ENCODE measurements around the gene DUOXA1.
A peak's percentile ranks its signal among the peaks of the same experiment; 100 is the strongest.

Gene DUOXA1

DNA sequence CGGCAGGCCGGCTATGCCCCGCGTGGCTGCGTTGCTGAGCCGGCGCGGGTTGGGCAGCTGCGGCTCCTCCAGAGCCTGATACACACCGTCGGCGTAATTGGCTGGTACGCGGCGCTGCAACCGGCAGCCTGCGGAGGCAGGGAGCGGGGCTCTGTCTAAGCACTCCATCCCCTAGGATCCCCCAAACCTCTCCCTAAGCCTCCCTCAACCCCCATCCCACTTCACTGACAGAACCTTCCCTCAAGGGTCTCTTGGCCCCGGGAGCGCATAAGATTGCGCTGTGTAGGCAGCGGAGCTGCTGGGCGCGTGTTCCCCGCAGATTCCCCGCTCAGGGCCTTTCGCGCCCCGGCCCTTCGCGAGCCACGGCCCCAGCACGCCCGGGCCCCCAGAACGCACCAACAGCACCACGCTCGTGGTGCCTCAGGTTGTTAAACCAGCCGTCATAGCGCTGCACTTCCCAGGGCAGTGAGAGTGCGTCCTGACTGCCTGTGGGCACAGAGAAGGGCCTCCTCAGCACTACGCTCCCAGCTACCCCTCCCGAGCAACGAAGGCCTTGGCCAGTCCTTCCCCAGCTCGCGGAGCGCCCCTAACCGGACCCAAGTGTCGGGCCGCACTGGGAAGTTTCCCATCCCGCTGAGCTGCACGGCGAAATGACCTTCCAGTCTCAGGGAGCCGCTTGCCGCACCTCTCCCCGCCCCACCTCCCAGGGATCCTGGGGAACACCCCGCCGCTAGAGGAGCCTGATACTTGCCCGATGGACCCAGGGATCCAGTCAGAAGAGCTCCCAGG, 16.9 kb downstream of the DUOXA1 start:
- DNase-seq (ENCODE audit: low spot score), result no peak

DNA sequence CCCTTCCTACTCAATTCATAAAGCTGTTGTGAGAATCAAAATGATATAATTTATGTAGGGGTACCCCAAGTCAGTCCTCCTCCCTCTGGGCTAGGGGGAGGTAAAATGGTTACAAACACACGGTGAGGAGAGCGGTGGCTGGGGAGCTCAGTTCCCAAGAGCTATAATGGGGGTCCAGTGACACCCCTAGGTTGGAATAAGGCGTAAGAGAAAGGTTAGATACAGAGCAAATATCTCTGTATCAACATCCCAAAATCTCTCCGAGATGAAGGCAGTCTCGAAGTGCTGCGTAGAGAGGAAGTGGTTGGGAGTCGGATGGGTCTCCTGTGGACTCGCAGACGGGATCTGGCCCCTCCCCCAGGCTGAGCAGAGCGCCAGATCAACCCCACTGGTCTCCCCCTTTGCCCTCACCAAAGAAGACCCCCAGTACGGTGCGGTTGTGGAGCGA, 17.5 kb downstream of the DUOXA1 start:
- DNase-seq (ENCODE audit: low spot score), result no peak

DNA sequence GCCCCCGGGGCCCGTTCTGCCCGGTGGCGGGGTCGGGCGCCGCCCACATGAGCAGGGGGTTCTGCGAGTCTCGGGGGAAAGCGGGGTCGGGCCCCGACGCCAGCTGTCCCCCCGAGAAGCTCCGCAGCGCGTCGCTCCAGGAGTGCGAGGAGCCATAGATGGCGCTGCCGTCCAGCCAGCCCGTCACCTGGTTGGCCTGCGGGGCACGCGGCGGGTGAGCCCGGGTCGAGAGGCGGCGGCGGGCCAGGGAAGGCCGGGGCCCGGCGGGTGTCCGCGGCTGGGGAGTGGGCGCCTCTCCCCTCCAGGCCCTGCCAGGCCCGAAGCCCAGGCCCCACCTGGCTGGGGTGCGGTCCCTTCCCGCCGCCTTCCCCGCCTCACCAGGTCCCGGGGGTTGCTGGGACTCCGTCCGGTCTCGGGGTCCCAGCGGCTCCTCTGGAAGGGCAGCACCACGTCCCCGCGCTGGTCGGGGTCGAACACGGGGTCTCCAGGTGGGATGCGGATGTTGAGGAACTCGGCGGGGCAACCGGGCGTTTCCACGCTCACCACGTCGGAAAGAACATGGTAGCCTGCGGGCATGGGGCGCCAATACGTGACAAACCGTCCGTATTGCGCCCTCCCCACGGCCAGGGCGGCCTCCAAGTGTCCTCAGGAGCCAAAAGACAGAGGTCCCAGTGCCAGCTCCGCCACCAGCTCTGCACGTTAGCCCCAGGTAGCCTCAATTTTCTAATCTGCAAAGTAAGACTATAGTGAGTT, 18.1 kb downstream of the DUOXA1 start:
- DNase-seq (ENCODE audit: low spot score), result no peak

DNA sequence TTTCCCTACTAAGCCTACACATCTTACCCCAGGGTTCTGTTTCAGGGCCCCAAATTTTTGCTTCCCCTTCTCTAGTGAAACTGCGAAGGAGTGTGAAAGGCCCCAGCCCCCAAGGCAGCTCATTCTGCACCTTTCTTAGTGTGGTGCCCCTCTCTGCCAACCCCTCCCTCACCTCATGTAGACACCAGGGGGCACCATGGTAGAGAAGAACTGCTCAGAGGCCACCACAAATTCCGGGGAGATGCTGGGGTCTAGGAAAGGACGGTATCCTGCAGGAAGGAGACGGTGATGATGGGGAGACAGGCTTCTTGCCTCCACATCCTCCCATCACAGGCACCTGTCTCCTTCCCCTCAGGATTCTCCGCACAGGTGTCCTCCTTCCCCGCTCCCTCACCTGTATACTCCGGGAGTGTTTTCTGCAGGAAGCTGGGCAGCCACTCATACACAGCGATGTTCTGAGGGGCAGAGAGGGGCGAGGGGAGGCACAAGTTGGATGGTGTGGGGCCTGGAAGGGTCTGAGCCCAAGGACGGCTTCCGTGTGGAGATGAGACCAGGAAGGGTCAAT, 19.3 kb downstream of the DUOXA1 start:
- no peak for DNase-seq (ENCODE audit: low spot score)

DNA sequence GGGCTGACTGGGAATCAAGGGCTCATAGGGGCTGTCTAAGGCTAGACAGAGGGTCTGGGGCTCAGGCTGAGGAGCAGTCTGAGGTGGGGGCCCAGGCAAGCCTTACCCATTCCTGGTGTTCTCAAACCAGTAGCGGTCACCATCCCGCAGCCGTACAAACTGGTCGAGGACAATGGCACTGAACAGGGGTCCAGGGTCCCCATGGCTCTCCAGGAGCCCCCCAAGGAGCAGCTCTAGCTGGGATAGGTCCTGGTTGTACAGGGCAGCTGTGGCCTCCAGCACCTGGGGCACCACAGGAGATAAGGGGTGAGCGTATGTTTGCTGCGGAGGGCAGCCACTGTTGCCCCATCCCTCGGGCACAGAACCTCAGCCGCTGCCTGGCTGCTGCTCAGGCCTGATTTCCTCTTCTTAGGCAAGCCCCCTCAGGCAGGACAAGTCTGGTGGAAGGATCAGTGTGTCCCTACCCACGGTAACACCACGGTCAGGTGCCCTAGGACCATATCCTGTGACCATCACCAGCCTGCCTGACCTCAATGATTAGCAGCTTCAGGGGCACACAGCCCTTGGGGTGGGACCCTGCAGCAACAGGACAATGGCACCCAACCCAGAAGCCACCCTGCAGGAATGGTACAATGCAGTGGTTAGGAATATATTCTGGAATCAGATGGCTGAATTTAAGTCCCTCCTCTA, 21.6 kb downstream of the DUOXA1 start:
- no peak for DNase-seq (ENCODE audit: low spot score)

DNA sequence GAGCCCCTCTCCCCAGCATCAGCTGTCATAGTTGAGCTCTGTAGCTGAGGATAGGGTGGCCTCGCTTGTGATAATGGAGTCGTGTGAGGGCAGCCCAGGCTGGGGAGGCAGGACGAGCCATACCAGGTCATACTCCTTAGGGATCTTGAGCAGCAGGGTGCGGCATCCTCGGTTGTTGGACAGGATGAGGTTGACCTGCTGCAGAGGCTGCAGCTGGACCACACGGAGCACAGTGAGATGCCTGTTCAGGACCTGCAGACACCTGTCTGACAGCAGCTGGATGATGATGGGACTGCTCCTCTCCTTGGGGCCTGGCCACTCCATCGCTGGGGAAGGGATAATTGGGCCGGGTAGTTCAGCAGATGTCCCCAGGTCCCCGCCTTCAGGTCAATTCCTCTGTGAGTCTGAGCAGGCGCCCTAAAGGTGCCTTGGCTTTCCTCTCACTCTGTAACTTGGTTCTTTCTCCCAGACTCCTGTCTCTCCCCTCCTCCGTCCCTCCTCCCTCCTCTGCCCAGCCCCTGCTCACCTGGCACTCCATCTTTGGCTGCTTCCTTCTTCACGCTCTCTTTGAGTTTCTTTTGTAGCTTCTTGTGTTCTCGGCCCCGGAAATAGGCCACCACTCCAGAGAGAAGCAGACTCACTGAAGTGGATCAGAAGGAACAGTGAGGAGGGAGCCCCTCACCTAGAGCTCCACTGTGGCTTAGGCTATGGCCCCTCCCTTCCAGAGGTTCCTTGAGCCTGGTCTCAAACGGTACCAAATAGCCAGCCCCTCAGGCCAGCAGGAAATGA, 23.5 kb downstream of the DUOXA1 start:
- DNase-seq (ENCODE audit: low spot score), result peak; percentile 49

DNA sequence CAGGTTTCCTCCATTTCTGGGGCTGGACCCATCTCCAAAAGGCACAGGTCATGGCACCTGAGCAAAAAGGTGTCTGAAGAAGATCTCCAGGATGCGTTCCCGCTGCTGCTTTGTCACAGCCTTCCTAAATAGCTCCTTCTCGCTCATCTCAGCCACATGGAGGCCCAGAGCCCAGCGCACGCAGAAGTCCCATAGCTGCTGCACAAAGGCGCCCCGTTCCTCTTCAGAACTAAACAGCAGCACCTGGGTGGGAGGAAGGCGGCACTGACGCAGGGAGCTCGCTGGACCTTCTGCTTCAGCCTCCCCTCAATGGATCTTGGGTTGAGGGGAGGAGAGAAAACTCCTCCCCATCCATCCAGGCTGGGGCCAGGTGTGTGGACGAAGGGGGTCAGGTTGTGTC, 24.1 kb downstream of the DUOXA1 start:
- peak; percentile 17 for DNase-seq (ENCODE audit: low spot score)

DNA sequence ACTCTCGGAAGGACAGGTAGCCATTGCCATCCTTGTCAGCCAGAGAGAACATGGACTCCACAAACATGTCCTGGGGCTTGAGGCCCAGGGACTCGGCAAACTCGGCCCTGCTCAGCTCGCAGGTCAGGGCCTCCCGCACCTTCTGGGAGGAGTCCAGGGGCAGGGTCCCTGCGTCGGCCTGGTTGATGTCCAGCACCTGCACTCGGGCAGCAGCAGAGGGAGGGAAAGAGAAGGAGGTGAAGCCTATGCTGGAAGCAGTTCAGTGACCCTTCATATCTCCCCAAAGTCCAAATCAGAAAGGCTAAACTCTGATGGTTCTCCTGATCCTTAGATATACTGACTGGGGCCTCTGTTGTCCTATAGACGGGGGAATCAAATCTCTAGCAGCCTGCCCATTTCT, 25.5 kb downstream of the DUOXA1 start:
- peak; percentile 14 for DNase-seq (ENCODE audit: low spot score)

DNA sequence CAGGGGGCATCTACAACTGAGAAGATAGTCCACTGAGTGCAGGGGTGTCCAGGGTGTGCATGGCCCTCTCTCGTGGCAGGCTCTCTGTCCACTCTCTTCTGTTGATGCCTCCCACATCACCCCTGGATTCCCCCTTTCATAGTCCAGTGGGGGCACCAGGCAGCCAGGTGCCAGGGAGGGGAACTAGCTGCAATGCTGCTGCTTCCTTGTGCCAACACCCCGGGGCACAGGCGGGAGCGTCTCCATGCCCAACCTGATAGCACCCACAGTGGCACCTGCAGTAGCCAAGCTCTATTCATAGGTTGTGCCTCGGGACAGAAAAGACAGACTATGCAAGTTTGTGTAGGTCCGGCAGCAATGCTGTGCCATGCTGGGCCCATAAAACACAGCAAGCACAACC, 27.5 kb downstream of the DUOXA1 start:
- DNase-seq (ENCODE audit: low spot score), result peak; percentile 45

DNA sequence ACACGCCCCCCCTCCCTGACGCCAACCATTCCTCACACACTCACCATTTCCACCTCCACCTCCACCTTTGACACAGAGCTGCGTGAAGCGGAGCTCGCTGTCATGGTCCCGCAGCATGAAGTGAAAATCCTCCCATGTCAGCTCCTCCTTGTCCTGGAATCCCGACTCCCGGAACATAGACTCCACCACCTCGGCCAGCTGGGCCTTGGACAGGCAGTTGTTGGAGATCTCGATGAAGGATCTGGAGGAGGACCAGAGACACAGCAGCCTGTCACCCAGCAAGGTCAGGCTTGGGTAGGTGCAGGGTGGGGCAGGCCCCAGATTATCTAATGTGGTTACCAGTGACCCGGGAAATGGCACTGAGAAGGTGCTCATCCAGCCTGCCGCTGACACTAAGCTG, 27.9 kb downstream of the DUOXA1 start:
- DNase-seq (ENCODE audit: low spot score), result peak; percentile 30

DNA sequence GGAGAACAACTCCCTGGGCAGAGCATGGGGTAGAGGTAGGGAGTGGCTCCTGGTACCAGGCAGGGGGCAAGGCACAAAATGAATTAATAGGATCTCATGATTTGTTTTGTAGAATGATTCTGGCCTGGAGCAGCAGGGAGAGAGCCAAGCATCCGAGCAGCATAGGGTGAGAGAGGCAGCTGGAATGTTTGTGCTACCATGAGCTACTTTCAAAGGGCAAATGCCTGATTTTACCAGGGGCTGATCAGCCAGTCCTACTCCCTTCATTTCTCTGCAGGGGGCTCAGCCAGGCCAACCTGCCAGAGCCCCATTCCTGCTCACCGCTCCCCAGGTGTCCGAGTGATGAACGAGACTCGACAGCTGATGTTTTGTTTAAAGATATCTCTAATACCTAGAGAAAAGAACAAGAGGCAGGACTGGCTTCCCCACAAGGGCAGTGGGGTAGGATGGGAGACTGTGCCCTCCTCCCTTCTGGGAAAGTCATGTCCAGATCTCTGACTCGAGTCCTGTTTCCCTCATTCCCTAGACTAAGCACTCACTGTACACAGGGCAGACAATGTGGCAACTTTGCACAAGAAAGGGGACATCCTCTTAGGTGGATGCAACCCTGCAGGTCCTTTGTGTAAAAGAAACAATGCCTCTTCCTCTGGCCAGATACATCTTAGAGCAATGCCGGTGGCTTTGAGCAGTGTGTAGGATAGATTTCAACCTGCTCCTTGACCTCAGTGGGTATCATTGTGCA, 28.6 kb downstream of the DUOXA1 start:
- peak; percentile 12 for DNase-seq (ENCODE audit: low spot score)

DNA sequence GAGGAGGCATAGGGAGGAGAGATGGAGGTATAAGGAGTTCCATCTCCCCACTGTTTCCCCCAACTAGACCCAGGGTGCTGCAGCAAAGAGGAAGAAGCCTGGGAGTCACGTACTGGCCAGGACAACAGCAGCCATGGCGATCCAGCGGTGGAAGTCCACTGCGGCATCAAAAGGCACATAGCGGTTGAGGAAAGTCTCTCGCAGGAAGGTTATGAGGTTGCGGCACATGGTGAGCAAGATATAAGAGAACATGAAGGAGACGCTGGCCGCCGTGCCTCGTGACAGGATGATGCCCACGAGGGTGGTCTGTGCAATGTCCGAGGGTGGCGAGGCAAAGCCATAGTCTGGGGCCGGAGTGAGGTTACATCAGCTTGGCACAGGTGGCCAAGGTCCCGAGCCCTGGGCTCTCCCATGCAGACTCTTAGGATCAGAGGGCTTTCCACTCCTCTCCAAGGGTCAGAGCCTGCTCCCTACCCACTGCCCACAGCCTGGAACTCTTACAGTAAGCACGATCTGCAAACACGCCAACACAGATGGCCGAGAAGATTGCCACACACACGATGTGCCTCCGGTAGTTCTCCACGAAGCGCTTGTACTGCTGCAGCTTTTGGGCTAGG, 30.0 kb downstream of the DUOXA1 start:
- DNase-seq (ENCODE audit: low spot score), result no peak

DNA sequence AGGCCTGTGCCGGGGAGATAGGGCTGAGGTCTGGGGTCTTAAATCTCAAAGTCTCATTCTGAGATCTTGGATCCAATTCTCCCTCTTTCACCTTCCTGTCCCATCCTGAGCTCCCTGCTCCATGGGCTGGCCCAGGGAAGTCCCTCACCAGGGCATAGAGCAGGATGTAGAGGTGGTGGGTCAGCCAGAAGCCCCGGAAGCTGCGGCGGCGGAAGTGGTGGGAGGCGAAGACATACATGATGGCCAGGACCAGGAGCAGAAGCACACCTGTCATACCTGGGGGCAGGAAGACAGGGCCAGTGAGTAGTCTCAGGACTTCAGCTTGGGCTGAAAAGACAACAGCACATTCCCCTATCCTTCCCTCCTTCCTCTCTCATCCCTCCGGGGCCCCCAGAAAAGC, 32.2 kb downstream of the DUOXA1 start:
- DNase-seq (ENCODE audit: low spot score), result no peak

DNA sequence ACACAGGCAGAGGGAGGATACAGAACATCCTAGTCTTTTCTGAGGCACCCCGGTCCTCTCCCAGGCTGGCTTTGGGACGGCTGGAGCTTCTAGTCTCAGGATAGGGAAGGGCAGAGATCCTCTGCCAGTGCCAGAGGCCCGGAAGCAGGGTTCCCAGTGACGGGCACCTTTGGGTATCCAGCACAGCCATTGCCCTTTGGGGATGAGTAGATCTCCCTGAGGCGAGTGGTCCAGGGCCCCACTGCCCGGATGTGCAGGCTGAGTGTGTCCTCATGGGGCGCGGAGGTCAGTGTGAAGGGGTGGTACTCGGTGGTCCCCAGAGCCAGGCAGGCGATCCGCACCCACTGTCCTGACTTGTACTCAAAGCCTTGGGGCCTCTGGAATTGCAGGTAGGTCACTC, 34.0 kb downstream of the DUOXA1 start:
- no peak for DNase-seq (ENCODE audit: low spot score)

DNA sequence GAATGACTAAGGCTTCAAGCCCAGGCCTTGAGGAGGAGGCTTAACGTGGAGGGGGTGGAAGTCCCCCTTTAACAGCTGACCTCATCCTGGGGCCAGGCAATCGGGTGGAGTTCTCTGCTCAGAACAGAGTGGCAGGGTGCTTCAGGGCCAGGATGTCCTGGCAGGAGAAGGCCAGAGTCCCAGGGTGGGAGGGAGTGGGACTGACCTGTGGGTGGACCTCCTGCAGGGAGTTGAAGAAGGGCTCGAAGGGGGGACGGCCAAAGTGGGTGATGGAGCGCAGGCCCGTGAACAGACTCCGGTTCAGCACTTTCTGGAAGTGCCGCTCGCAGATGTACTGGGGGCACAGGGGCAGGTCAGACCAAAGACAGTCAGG, 35.3 kb downstream of the DUOXA1 start:
- DNase-seq (ENCODE audit: low spot score), result peak; percentile 53

DNA sequence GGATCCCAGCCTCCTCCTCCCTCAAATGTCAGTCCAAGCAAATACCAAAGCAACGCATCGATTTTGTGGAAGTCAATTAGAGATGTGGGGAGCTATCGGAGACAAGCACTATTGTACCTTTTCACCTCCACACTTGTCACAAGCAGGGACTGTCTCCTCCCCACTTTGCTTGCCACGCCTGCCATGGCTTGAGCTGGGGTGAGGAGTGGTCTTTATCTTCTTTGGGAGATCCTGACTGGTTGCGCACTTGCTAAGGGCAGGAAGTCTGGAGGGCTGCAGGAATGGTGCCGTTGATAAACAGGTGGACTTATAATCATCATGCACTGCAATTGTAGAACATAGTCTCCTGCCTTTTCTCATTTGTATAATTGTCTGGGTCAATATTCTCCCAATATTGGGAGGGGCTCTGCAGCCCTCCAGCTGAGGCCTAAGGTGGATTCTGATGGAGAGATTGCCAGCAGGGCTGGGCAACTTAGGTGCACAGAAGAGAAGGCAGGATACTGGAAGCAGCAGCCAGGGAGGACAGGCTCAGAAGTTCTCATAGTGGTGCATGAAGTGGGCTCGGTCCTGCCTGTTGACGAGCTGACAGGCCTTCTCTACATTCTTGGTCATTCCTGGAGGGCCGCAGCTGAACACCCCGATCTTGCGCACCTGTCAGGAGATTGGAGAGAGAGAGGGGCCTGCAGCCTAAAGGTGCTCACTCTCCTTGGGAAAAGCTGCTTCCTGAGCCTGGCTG, 35.9 kb downstream of the DUOXA1 start:
- peak; percentile 33 for DNase-seq (ENCODE audit: low spot score)

DNA sequence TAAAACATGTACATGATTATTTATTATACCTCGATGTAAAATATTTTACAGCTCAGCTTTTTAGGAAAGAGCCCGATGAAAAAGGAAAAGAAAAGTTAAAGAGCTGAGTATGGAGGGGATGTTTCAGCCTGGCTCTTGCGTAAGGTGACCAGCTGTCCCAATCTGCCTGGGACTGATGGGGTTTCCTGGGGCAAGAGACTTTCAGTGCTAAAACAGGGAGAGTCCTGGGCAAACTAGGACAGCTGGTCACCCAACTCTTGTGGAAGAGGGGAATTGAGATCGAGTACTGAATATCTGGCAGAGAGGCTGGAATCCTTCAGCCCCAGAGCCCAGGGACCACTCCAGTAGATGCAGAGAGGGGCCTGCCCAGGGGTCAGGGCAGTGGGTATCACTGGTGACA, 36.7 kb downstream of the DUOXA1 start:
- DNase-seq (ENCODE audit: low spot score), result peak; percentile 30

DNA sequence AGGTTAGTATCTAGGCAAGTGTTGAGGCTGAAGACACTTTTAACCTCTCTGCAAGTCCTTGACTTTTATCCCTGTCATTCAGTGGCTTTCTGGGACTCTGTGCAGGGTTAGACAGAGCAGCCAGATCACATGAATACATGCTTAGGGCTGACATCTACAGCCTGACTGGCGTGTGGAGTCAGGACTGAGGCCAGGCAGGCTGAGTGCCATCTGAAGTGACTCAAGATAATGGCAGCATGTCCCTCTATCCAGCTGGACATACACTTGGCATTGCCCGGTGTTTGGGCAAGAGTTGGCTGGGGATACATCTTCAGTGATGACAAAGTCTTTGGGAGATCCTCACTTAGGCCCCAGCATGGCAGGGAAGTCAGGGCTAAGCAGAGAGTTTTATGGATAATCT, 38.1 kb downstream of the DUOXA1 start:
- DNase-seq (ENCODE audit: low spot score), result no peak

DNA sequence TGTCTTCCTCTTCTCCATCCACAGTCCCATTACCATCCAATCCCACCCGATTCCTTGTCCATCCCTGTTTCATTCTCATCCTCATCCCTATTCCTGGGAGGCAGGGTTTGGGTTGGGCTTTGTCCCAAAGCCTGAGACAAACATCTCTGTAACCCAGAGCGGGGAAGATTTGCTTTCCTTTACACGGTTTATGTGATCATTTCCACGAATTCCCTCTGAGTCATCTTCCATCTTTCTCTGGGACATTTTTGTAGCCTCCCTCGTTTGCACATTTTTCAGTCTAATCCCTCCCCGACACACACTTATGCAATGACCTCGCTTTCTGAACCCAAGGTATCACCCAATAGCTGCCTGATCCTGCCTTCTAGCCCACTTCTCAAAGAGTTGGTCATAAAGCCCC, 38.5 kb downstream of the DUOXA1 start:
- DNase-seq (ENCODE audit: low spot score), result peak; percentile 33

Data from left forelimb (tissue), 1 donor.